CD4-positive, alpha-beta T cell (primary cell): ENCODE results near the gene ERCC5. TPM values are rescaled to one million over a fixed set of nuclear protein-coding genes. Genes with fewer than 3 reads are reported as not detected.

ENCODE experiments used
- ATAC-seq: fragments of 200-7000 bp; cut with Tn5 transposase; one replicate; pipeline ENCODE4 v1.10.0; 2022; ENCODE audit warnings: mild to moderate bottlenecking; ENCODE audit not compliant: poor library complexity
- CTCF ChIA-PET: fragments of 350-600 bp; sonication (Branson Sonifier 250); formaldehyde crosslinking; loops from one replicate; lab custom pipeline; 2021; ENCODE audit warnings: antibody characterized with exemption, inconsistent platforms; lab: Charles Lee
- POLR2A ChIA-PET: fragments of 350-600 bp; sonication (Branson Sonifier 250); formaldehyde crosslinking; loops from one replicate; lab custom pipeline; 2021; ENCODE audit warnings: antibody characterized with exemption, inconsistent platforms; lab: Charles Lee
- DNase-seq, 14 experiments: peaks; one replicate each; pipeline ENCODE4 v3.0.0-alpha.2; 2013 to 2020; ENCODE audit warnings: mixed read lengths in 2 of 14
- H3K27ac ChIP-seq, 2 donors: one replicate each; pipeline versions ENCODE4 v1.5.1 to v1.7.0; 2013; ENCODE audit warnings: low read length in 2 of 2, low read depth in 1 of 2, mild to moderate bottlenecking in 1 of 2
- H3K27me3 ChIP-seq, 2 experiments: 1 replicate in 1 of 2; 2 replicates in 1 of 2; pipeline versions ENCODE4 v1.6.1 to v1.7.0; 2013; ENCODE audit warnings: low read length in 2 of 2, control low read depth in 1 of 2, mild to moderate bottlenecking in 1 of 2, moderate library complexity in 1 of 2; ENCODE audit not compliant: insufficient read depth in 2 of 2, control insufficient read depth in 1 of 2
- H3K36me3 ChIP-seq: one replicate; pipeline ENCODE4 v1.6.1; 2013; ENCODE audit warnings: low read length, control low read depth; ENCODE audit not compliant: insufficient read depth
- H3K4me1 ChIP-seq: one replicate; pipeline ENCODE4 v1.6.1; 2013; ENCODE audit warnings: low read length, control low read depth; ENCODE audit not compliant: insufficient read depth
- H3K4me3 ChIP-seq: one replicate; pipeline ENCODE4 v1.5.1; 2013; ENCODE audit warnings: mild to moderate bottlenecking, low read length, moderate library complexity
- H3K9me3 ChIP-seq, 2 experiments: 1 replicate in 1 of 2; 2 replicates in 1 of 2; pipeline versions ENCODE4 v1.6.1 to v1.7.0; 2013; ENCODE audit warnings: low read length in 2 of 2, mild to moderate bottlenecking in 2 of 2, control low read depth in 1 of 2, moderate library complexity in 1 of 2; ENCODE audit not compliant: control insufficient read depth in 1 of 2, insufficient read depth in 1 of 2
- H3K27ac Mint-ChIP-seq: one replicate; pipeline ENCODE4 v1.8.0; 2020; ENCODE audit warnings: mixed read lengths
- H3K27me3 Mint-ChIP-seq: one replicate; pipeline ENCODE4 v1.8.0; 2021; ENCODE audit warnings: mixed read lengths
- H3K36me3 Mint-ChIP-seq: one replicate; pipeline ENCODE4 v1.8.0; 2021; ENCODE audit warnings: low read depth, mixed read lengths
- H3K4me1 Mint-ChIP-seq: one replicate; pipeline ENCODE4 v1.8.0; 2021; ENCODE audit warnings: low read depth, mixed read lengths
- H3K4me3 Mint-ChIP-seq: one replicate; pipeline ENCODE4 v1.8.0; 2020; ENCODE audit warnings: mild to moderate bottlenecking, mixed read lengths
- H3K9me3 Mint-ChIP-seq: one replicate; pipeline ENCODE4 v1.8.0; 2020; ENCODE audit warnings: mixed read lengths
- CTCF ChIP-seq: fragments of 200-600 bp; IDR thresholded peaks from one replicate; pipeline ENCODE4 v1.8.0; 2022; ENCODE audit warnings: antibody characterized with exemption, mild to moderate bottlenecking
- intact Hi-C, 2 experiments: fragments of 100-400 bp; cut with DNase I in 1 of 2; cut with micrococcal nuclease in 1 of 2; formaldehyde crosslinking; loops; one replicate each; pipeline versions ENCODE4 v1.15.1 to v1.9.0; 2023 to 2025; cut with DNase I, micrococcal nuclease
- total RNA-seq, 174 experiments: library from RNA in 2 of 174; stranded (reverse) in 2 of 174; gene quantifications; one replicate each; pipeline ENCODE4 v1.2.3 and lab custom pipeline; 2021 to 2026

The ERCC5 gene
- total RNA-seq, 2 experiments from 2014 or later, result 129 to 136 TPM

GRCh38 chr13:102914339-102914930, 68.6 kb downstream of the ERCC5 start:
- Mint-ChIP-seq H3K4me3 (no peak overlapping the region), H3K36me3 (no peaks in the 10 kb centered on the region), H3K27ac (no peak overlapping the region), H3K4me1 (no peaks in the 10 kb centered on the region), H3K27me3 (peaks cover 54% of the 10 kb centered on the region), H3K9me3 (no peaks in the 10 kb centered on the region)
- TF ChIP-seq CTCF, result no peak
- ChIA-PET CTCF (no interaction called here), POLR2A (no interaction called here)
- ATAC-seq (no peak), DNase-seq (no peak)
- Histone ChIP-seq H3K4me3 (no peak overlapping the region), H3K27ac (no peak overlapping the region), H3K4me1 (no peaks in the 10 kb centered on the region), H3K36me3 (no peaks in the 10 kb centered on the region), H3K9me3 (no peaks in the 10 kb centered on the region), H3K27me3 (peaks cover 0 to 8% of the 10 kb centered on the region in 2 experiments)
- intact Hi-C loops, result no loop called here

GRCh38 chr13:102915393-102915930, 69.6 kb downstream of the ERCC5 start:
- intact Hi-C loops, result no loop called here
- CTCF ChIA-PET, result no interaction called here

GRCh38 chr13:102917019-102917418, 71.2 kb downstream of the ERCC5 start:
- DNase-seq (no peak), ATAC-seq (no peak)
- ChIA-PET CTCF (no interaction called here), POLR2A (interaction anchor here (1.5 kb wide), 1 partner anchor 71 kb away, joined by 3 read pairs; the partner anchor contains the start of gene ERCC5)
- peaks cover 7 to 8% of the 10 kb centered on the region in 2 experiments for H3K27me3 ChIP-seq
- H3K36me3 Mint-ChIP-seq, result no peaks in the 10 kb centered on the region
- H3K4me3 ChIP-seq, result no peak overlapping the region
- intact Hi-C loops, result no loop called here
- H3K27ac Mint-ChIP-seq, result no peak overlapping the region
- H3K27me3 Mint-ChIP-seq, result peaks cover 65% of the 10 kb centered on the region
- H3K4me1 ChIP-seq, result no peaks in the 10 kb centered on the region
- H3K36me3 ChIP-seq, result no peaks in the 10 kb centered on the region
- H3K9me3 ChIP-seq, result no peaks in the 10 kb centered on the region
- no peak overlapping the region for H3K4me3 Mint-ChIP-seq
- H3K9me3 Mint-ChIP-seq, result no peaks in the 10 kb centered on the region
- H3K4me1 Mint-ChIP-seq, result no peaks in the 10 kb centered on the region
- TF ChIP-seq CTCF, result no peak
- H3K27ac ChIP-seq, result no peak overlapping the region

More at GRCh38 chr13:102915393-102915930, 69.6 kb downstream of the ERCC5 start:
- no peak overlapping the region for H3K27ac Mint-ChIP-seq
- H3K4me1 ChIP-seq, result no peaks in the 10 kb centered on the region
- H3K36me3 ChIP-seq, result no peaks in the 10 kb centered on the region
- H3K27me3 ChIP-seq, result peaks cover 0 to 8% of the 10 kb centered on the region in 2 experiments
- no peaks in the 10 kb centered on the region for H3K4me1 Mint-ChIP-seq
- no peak overlapping the region for H3K4me3 Mint-ChIP-seq
- H3K36me3 Mint-ChIP-seq, result no peaks in the 10 kb centered on the region
- TF ChIP-seq CTCF, result no peak
- POLR2A ChIA-PET, result interaction anchor here (1.5 kb wide), 1 partner anchor 70 kb away, joined by 3 read pairs; the partner anchor contains the start of gene ERCC5
- no peak for DNase-seq
- no peaks in the 10 kb centered on the region for H3K9me3 Mint-ChIP-seq
- H3K27me3 Mint-ChIP-seq, result peaks cover 58% of the 10 kb centered on the region
- H3K9me3 ChIP-seq, result no peaks in the 10 kb centered on the region
- no peak overlapping the region for H3K27ac ChIP-seq
- H3K4me3 ChIP-seq, result no peak overlapping the region
- no peak for ATAC-seq
